ENCODE measurements around the gene EXT2. TPM values are rescaled to one million over a fixed set of nuclear protein-coding genes. Genes with fewer than 3 reads are reported as not detected.

Gene EXT2
- total and polyA plus RNA-seq, 10 of the 15 experiments (the other 5 are each of a cell fraction or from before 2014, with no cell fraction given), result 3.8 to 31.4 (median 17.9) TPM

GRCh38 chr11:44178381-44178780 lies 82.9 kb downstream of the EXT2 start:
- Histone ChIP-seq H3K27me3 (replicated peaks in 1 of 2; ENCODE audit: control insufficient read depth in 2 of 2, insufficient read depth in 2 of 2, low read length in 1 of 2) (no peaks in the 10 kb centered on the region), H3K36me3 (ENCODE audit: control insufficient read depth in 2 of 2, insufficient read depth in 2 of 2, low read length in 1 of 2) (no peaks in the 10 kb centered on the region; a peak in 1 of 4 replicates), H3K9ac (ENCODE audit: control insufficient read depth, insufficient read depth, low read length) (no peak overlapping the region), H3K4me2 (ENCODE audit: control insufficient read depth, insufficient read depth) (no peak overlapping the region), H4K20me1 (ENCODE audit: control insufficient read depth, insufficient read depth) (no peaks in the 10 kb centered on the region), H2AFZ (ENCODE audit: control insufficient read depth, low read depth, low read length) (no peak overlapping the region), H3K27ac (ENCODE audit: control insufficient read depth, insufficient read depth) (no peak overlapping the region), H3K4me3 (no peak overlapping the region), H3K4me1 (ENCODE audit: control insufficient read depth, insufficient read depth, low read length) (no peaks in the 10 kb centered on the region), H3K9me3 (replicated peaks; ENCODE audit: control insufficient read depth, insufficient read depth, low read length) (no peaks in the 10 kb centered on the region), H3K79me2 (ENCODE audit: control insufficient read depth, insufficient read depth, low read length) (no peaks in the 10 kb centered on the region)
- in situ Hi-C loops (cut with MboI) (no loop called here), intact Hi-C loops (cut with micrococcal nuclease; ENCODE audit: unreplicated experiment) (no loop called here)
- FAIRE-seq (no peak), DNase-seq (ENCODE audit: low read depth, low spot score) (no peak), ATAC-seq (no peak)
- CTCF ChIA-PET, result interaction anchor here (0.6 to 1.8 kb wide), 5 partner anchors 10 to 142 kb away, joined by 3 to 6 read pairs (median 4); no protein-coding TSS in a partner anchor
- TF ChIP-seq SIX5 (IDR thresholded peaks at IDR 0.05; ENCODE audit: low read depth, low read length, severe bottlenecking) (no peak), CBX5 (IDR thresholded peaks at IDR 0.05; ENCODE audit: low read depth) (no peak), POLR2AphosphoS2 (IDR thresholded peaks at IDR 0.05; ENCODE audit: low read depth, low read length) (no peak), SP1 (IDR thresholded peaks at IDR 0.05; ENCODE audit: low read depth, low read length) (no peak), BHLHE40 (IDR thresholded peaks at IDR 0.05; ENCODE audit: borderline replicate concordance in 1 of 2, low read depth in 2 of 2, low read length in 1 of 2) (no peak), NFIC (IDR thresholded peaks at IDR 0.05; ENCODE audit: low read depth, low read length) (no peak), LARP7 (IDR thresholded peaks at IDR 0.05) (no peak), NR2F1 (conservative IDR thresholded peaks at IDR 0.05) (no peak), ZNF592 (IDR thresholded peaks at IDR 0.05) (no peak), ATF7 (IDR thresholded peaks at IDR 0.05; ENCODE audit: low read depth) (no peak)
- RAD21 ChIA-PET (ENCODE audit: unreplicated experiment), result no interaction called here
- no TSS peak for BruUV-seq (replicated peaks)
- POLR2A ChIA-PET, result interaction anchor here (1.1 kb wide), 1 partner anchor 13 kb away, joined by 3 read pairs; no protein-coding TSS in a partner anchor
- 76% methylated on average over 3 of the region's 3 CpGs for WGBS (ENCODE audit: insufficient coverage, insufficient replicate concordance, low lambda C conversion rate, missing lambda C conversion rate)
- SMC1A ChIA-PET (ENCODE audit: uncharacterized antibody, unreplicated experiment), result interaction anchor here (1.2 to 1.4 kb wide), 2 partner anchors 9 to 30 kb away, joined by 3 to 4 read pairs; no protein-coding TSS in a partner anchor

Data from GM12878 (cell line).